Testis (tissue), 3 donors: Measurements from ENCODE around the gene SNX17. TPM values are rescaled to one million over a fixed set of nuclear protein-coding genes. Genes with fewer than 3 reads are reported as not detected.
"Not testable (repeated sequence)": the region's sequence is repeated elsewhere in the genome, so short reads cannot be mapped to it uniquely, and the experiment has no call there.

Experiments
- DNase-seq: peaks from one replicate; pipeline ENCODE4 v3.0.0-alpha.2; 2019
- H3K27ac ChIP-seq, 2 donors: fragments of 200-600 bp; sonication (generic); one replicate each; pipeline ENCODE4 v1.5.1; 2019
- H3K27me3 ChIP-seq: fragments of 200-600 bp; sonication (generic); one replicate; pipeline ENCODE4 v1.5.1; 2019
- H3K36me3 ChIP-seq: fragments of 200-600 bp; sonication (generic); one replicate; pipeline ENCODE4 v1.5.1; 2017; ENCODE audit warnings: low read depth; ENCODE audit errors: missing control alignments
- H3K4me1 ChIP-seq: fragments of 200-600 bp; sonication (generic); one replicate; pipeline ENCODE4 v1.5.1; 2019
- H3K4me3 ChIP-seq, 2 donors: fragments of 200-600 bp; sonication (generic); one replicate each; pipeline ENCODE4 v1.5.1; 2017 to 2019
- H3K9me3 ChIP-seq: fragments of 200-600 bp; sonication (generic); one replicate; pipeline ENCODE4 v1.5.1; 2017
- CTCF ChIP-seq, 3 experiments: fragments of 450-650 bp in 2 of 3; fragments of 200-600 bp in 1 of 3; sonication (generic) in 1 of 3; IDR thresholded peaks; one replicate each; pipeline ENCODE4 v1.5.1; 2016 to 2019; ENCODE audit warnings: antibody characterized with exemption in 3 of 3, mild to moderate bottlenecking in 2 of 3, moderate library complexity in 1 of 3
- POLR2A ChIP-seq: fragments of 450-650 bp; IDR thresholded peaks from one replicate; pipeline ENCODE4 v1.6.1; 2017; ENCODE audit warnings: antibody characterized with exemption, mild to moderate bottlenecking, moderate library complexity
- WGBS, 2 donors: methylation state at CpG; one replicate each; pipeline ENCODE4 v1.1.5; 2018; 5-methylcytosine and 5-hydroxymethylcytosine counted together
- intact Hi-C: fragments of 100-400 bp; cut with DNase I; formaldehyde crosslinking; loops from one replicate; pipeline ENCODE4 v1.15.1; 2023; ENCODE audit warnings: low total_unique reads
- polyA plus RNA-seq: library from polyadenylated mRNA; stranded (reverse); fragments of 350-450 nt; fragmentation: Illumina TruSeq; extraction: RNeasy Lipid Tissue Mini Kit (QIAGEN cat#74804); gene quantifications from one replicate; pipeline ENCODE4 v1.2.3, GENCODE V29; 2014; ENCODE audit warnings: low read depth, low replicate concordance; ENCODE audit not compliant: insufficient read depth
- total RNA-seq, 2 donors: library from RNA; depleted of rRNA; stranded (reverse); fragments of >200 nt; gene quantifications; one replicate each; pipeline ENCODE4 v1.2.3, GENCODE V29; 2016

Gene SNX17
- total and polyA plus RNA-seq, 3 donors from 2014 or later: 79.3 to 104 (median 96.5) TPM

- intact Hi-C loops: no loop called here
- Histone ChIP-seq H3K4me1 (peaks cover 10% of the 10 kb centered on the region), H3K27me3 (no peaks in the 10 kb centered on the region), H3K9me3 (no peaks in the 10 kb centered on the region), H3K27ac (no peak overlapping the region), H3K36me3 (no peaks in the 10 kb centered on the region), H3K4me3 (no peak overlapping the region)
- 85 to 86% methylated on average over 9 of the region's 9 CpGs for WGBS, 2 donors
- no peak for TF ChIP-seq CTCF (IDR thresholded peaks at IDR 0.05)
- no peak for TF ChIP-seq POLR2A
- no peak for DNase-seq
Measured at GRCh38 chr2:27412419-27413152, 42.2 kb downstream of the SNX17 start.

GRCh38 chr2:27416151-27416550 lies 45.7 kb downstream of the SNX17 start:
- TF ChIP-seq CTCF (IDR thresholded peaks at IDR 0.05): no peak
- TF ChIP-seq POLR2A: no peak
- DNase-seq: no peak
- Histone ChIP-seq H3K27me3 (no peaks in the 10 kb centered on the region), H3K27ac (no peak overlapping the region), H3K9me3 (no peaks in the 10 kb centered on the region), H3K36me3 (no peaks in the 10 kb centered on the region), H3K4me1 (no peaks in the 10 kb centered on the region), H3K4me3 (no peak overlapping the region)
- 93 to 96% methylated on average over 6 of the region's 6 CpGs for WGBS, 2 donors
- intact Hi-C loops: no loop called here

- H3K27ac ChIP-seq: no peak overlapping the region
- intact Hi-C loops: no loop called here
- no peak for DNase-seq
- no peak overlapping the region for H3K4me3 ChIP-seq
- H3K9me3 ChIP-seq: no peaks in the 10 kb centered on the region
- H3K27me3 ChIP-seq: no peaks in the 10 kb centered on the region
- no peak for TF ChIP-seq CTCF (IDR thresholded peaks at IDR 0.05)
- no peak for TF ChIP-seq POLR2A
- no peaks in the 10 kb centered on the region for H3K36me3 ChIP-seq
- no peaks in the 10 kb centered on the region for H3K4me1 ChIP-seq
Measured at GRCh38 chr2:27420996-27421395, 50.6 kb downstream of the SNX17 start.

DNA sequence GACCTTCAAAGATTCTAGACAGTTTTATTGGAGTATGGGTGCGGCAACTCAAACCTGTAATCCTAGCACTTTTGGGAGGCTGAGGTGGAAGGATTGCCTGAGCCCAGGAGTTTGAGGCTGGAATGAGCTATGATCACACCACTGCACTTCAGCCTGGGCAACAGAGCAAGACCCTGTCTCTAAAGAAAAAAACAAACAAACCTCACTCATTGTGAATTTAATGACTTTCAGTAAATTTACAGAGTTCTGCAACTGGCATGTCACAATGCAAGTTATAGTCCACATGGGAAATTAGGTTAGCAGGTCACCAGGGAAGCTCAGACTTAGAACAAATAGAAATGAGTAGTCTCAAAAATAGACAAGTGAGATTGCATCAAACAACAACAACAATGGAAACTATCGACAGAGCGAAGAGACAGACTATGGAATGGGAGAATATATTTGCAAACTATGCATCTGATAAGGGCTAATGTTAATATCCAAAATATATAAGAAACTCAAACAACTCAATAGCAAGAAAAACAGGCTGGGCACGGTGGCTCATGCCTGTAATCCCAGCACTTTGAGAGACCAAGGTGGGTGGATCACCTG lies 51.3 kb downstream of the SNX17 start:
- H3K9me3 ChIP-seq: no peaks in the 10 kb centered on the region
- no peaks in the 10 kb centered on the region for H3K36me3 ChIP-seq
- H3K27me3 ChIP-seq: no peaks in the 10 kb centered on the region
- no peak for DNase-seq
- H3K27ac ChIP-seq: no peak overlapping the region
- H3K4me3 ChIP-seq: no peak overlapping the region
- no peaks in the 10 kb centered on the region for H3K4me1 ChIP-seq
- WGBS, 2 donors: 89 to 90% methylated on average over 4 of the region's 4 CpGs
- TF ChIP-seq CTCF (IDR thresholded peaks at IDR 0.05): no peak
- TF ChIP-seq POLR2A: no peak
- intact Hi-C loops: no loop called here

- Histone ChIP-seq H3K36me3 (no peaks in the 10 kb centered on the region), H3K4me1 (no peaks in the 10 kb centered on the region), H3K9me3 (no peaks in the 10 kb centered on the region), H3K27me3 (no peaks in the 10 kb centered on the region), H3K27ac (no peak overlapping the region), H3K4me3 (no peak overlapping the region)
- no peak for DNase-seq
- TF ChIP-seq POLR2A: no peak
- no peak for TF ChIP-seq CTCF (IDR thresholded peaks at IDR 0.05)
- intact Hi-C loops: no loop called here
- WGBS, 2 donors: 98% methylated on average over 3 of the region's 3 CpGs
Measured at GRCh38 chr2:27422958-27423357, 52.5 kb downstream of the SNX17 start.

- H3K4me1 ChIP-seq, H3K9me3 ChIP-seq, intact Hi-C loops, H3K27ac ChIP-seq, H3K4me3 ChIP-seq, H3K27me3 ChIP-seq, H3K36me3 ChIP-seq, DNase-seq: not testable (repeated sequence)
- WGBS, 2 donors: 92 to 94% methylated on average over 10 of the region's 10 CpGs
Measured at GRCh38 chr2:27425039-27425438, 54.6 kb downstream of the SNX17 start.
